GM12878 (cell line): ENCODE measurements around the gene ADAM19.

ENCODE experiments used
- BACH1 ChIP-seq: fragments of 450-650 bp; IDR thresholded peaks from 2 replicates; pipeline ENCODE4 v1.6.1; 2017; ENCODE audit warnings: mild to moderate bottlenecking, borderline replicate concordance
- CHD4 ChIP-seq: fragments of 200-600 bp; sonication (generic); IDR thresholded peaks from 2 replicates; pipeline ENCODE4 v1.6.1; 2016; ENCODE audit warnings: mild to moderate bottlenecking
- EP300 ChIP-seq, 2 experiments: fragments of 150-350 bp in 1 of 2; IDR thresholded peaks; 2 replicates each; pipeline ENCODE4 v1.6.1; 2011 to 2012; ENCODE audit warnings: low read depth in 2 of 2, low read length in 2 of 2, borderline replicate concordance in 1 of 2, improper control_type of control experiment in 1 of 2, inconsistent platforms in 1 of 2; ENCODE audit not compliant: control insufficient read depth in 1 of 2
- EZH2 ChIP-seq: IDR thresholded peaks from 2 replicates; pipeline ENCODE4 v1.6.1; 2012; ENCODE audit warnings: low read depth, mild to moderate bottlenecking, control low read depth, inconsistent platforms, low read length, borderline replicate concordance; ENCODE audit not compliant: control insufficient read depth
- GABPA ChIP-seq: IDR thresholded peaks from 2 replicates; pipeline ENCODE4 v1.6.1; 2014; ENCODE audit warnings: antibody characterized with exemption, low read depth, mild to moderate bottlenecking, inconsistent platforms
- NFYB ChIP-seq: IDR thresholded peaks from 2 replicates; pipeline ENCODE4 v1.6.1; 2011; ENCODE audit warnings: low read depth, mild to moderate bottlenecking, low read length, improper control_type of control experiment, moderate library complexity; ENCODE audit not compliant: insufficient read depth
- SREBF2 ChIP-seq: IDR thresholded peaks from 2 replicates; pipeline ENCODE4 v1.6.1; 2012; ENCODE audit warnings: mild to moderate bottlenecking, low read length
- TAF1 ChIP-seq: IDR thresholded peaks from 2 replicates; pipeline ENCODE4 v1.6.1; 2011; ENCODE audit warnings: mild to moderate bottlenecking, low read depth, low read length, borderline replicate concordance
- YY1 ChIP-seq: IDR thresholded peaks from 2 replicates; pipeline ENCODE4 v1.6.1; 2011; ENCODE audit warnings: low read depth, mild to moderate bottlenecking, low read length
- ZNF384 ChIP-seq: IDR thresholded peaks from 2 replicates; pipeline ENCODE4 v1.6.1; 2012; ENCODE audit warnings: low read depth, mild to moderate bottlenecking, low read length, improper control_type of control experiment, borderline replicate concordance
- ZZZ3 ChIP-seq: IDR thresholded peaks from 2 replicates; pipeline ENCODE4 v1.6.1; 2011; ENCODE audit warnings: low read depth; ENCODE audit not compliant: control insufficient read depth, insufficient read length
- TF ChIP-seq, protein P1 (sequence below), 3 experiments: IDR thresholded peaks in 2 of 3; conservative IDR thresholded peaks in 1 of 3; 2 replicates each; pipeline ENCODE4 v1.5.1; 2011; ENCODE audit warnings: low read depth in 3 of 3, low read length in 3 of 3, mild to moderate bottlenecking in 3 of 3, control low read depth in 2 of 3, moderate library complexity in 2 of 3, inconsistent platforms in 1 of 3, mixed read lengths in 1 of 3; ENCODE audit not compliant: control insufficient read depth in 2 of 3, insufficient read depth in 1 of 3; ENCODE audit errors: extremely low read depth in 1 of 3

DNA sequence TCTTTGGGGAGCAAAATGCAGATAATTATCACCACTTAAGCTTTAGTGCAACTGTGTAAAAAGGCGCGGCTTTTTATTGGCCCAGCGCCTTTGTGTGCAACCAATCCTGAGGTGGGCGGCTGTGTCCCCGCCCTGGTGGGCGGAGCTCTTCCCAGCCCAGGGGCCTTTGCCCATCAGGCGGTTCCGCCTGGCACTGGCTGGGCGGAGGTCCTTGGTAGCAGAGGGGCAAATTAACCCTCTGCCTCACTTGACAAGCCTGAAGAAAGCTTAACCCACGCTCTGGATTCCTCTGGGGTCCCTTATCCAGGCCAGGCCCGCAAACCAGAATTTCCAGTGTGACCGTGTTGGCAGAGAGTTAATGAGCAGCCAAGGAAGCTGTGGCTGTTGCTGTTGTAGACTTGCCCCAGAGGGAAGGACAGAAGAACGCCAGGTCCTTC is 128.4 kb downstream of the ADAM19 start:
- TF ChIP-seq, protein P1, sequence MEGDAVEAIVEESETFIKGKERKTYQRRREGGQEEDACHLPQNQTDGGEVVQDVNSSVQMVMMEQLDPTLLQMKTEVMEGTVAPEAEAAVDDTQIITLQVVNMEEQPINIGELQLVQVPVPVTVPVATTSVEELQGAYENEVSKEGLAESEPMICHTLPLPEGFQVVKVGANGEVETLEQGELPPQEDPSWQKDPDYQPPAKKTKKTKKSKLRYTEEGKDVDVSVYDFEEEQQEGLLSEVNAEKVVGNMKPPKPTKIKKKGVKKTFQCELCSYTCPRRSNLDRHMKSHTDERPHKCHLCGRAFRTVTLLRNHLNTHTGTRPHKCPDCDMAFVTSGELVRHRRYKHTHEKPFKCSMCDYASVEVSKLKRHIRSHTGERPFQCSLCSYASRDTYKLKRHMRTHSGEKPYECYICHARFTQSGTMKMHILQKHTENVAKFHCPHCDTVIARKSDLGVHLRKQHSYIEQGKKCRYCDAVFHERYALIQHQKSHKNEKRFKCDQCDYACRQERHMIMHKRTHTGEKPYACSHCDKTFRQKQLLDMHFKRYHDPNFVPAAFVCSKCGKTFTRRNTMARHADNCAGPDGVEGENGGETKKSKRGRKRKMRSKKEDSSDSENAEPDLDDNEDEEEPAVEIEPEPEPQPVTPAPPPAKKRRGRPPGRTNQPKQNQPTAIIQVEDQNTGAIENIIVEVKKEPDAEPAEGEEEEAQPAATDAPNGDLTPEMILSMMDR (IDR thresholded peaks at IDR 0.05 in 2 of 3, conservative IDR thresholded peaks at IDR 0.05 in 1 of 3; ENCODE audit: control insufficient read depth in 2 of 3, extremely low read depth in 1 of 3, insufficient read depth in 1 of 3, low read depth in 3 of 3, low read length in 3 of 3), result no peak
- TF ChIP-seq ZZZ3 (no peak), NFYB (no peak), YY1 (no peak), SREBF2 (no peak), ZNF384 (no peak), TAF1 (no peak), BACH1 (no peak), EP300 (IDR thresholded peaks at IDR 0.05; ENCODE audit: borderline replicate concordance in 1 of 2, control insufficient read depth in 1 of 2, low read depth in 2 of 2, low read length in 2 of 2) (no peak), EZH2 (no peak), CHD4 (no peak), GABPA (no peak)
